Activated CD8-positive, alpha-beta memory T cell treated with anti-CD3 and anti-CD28 coated beads for 1 hour (primary cell): ENCODE measurements around the gene SMAD3.

Source experiments
- DNase-seq, 2 donors: peaks; one replicate each; pipeline ENCODE4 v3.0.0-alpha.2; 2020; ENCODE audit warnings: low read depth in 1 of 2; ENCODE audit errors: extremely low read depth in 1 of 2

SMAD3 gene

GRCh38 chr15:67035886-67036285, 29.5 kb upstream of the SMAD3 start:
- DNase-seq, result no peak

- DNase-seq, result no peak
Measured at GRCh38 chr15:67036775-67037555, 28.4 kb upstream of the SMAD3 start.

DNA sequence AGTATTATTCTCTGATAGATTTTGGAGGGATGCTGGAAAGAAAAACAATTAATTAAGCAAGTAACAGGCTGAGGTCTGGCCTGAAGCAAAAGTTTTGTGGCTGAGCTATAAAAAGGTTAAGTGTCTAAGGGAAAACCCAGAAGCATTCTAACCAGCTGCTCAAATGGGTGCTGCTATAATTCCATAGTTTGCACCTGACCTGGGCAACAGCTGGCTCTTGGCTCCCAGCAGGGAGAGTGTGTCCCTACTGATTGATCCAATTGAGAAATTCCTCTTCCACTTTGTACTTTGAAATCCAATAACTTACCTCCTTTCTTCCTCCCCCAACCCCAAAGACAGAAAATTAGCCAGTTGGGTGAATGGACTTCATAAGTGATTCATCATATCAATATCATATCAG, 27.7 kb upstream of the SMAD3 start:
- DNase-seq, result no peak

DNA sequence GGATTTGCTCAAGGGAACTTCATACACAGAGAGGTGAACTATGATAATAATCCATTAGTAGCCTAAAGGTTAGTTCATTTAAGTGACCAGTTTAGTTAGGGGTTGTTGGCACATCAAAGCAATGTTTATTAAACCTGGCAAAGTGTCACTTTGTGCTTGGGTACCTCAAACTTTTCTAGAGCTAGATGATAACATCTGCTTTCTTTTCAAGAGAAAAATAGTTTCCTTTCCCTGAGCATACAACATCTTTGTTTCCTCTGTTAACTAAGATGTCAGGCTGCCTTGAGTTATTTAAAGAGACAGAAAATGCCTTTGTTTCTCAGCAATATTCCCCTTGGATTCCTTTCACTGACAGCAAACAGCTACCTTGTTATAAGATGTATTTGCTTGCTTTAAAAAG, 26.7 kb upstream of the SMAD3 start:
- DNase-seq, result no peak

DNA sequence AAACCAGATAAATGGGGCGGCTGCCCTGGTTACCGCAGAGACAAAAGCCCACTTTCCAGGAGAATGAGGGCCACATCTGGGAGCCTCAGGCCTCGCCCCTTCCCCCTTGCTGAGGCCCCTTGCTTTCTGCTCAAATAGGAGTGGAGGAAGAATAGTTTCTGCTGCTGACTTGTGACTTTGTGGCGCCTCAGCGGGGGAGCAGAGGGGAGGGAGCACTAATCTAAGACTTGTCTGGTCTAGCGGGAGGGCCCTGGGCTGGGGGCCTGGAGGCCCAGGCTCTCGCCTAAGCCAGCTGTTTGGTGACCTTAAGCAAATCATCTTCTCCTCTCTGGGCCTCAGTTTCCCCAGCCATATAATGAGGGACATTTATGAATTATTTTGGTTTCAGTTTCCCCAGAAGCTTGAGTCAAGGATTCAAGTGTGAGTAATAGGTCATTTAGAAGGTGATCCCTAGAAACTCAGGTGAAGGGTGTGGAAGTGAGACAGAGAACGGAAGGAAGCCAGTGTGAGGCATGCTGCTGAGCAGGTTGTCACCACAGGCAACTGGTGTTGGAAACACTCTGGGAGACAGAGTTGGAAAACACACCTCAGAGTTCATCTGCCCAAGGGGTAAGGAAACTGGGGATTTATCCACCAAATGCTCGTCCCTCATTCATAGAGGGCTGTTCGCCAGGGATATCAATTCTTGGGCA, 25.9 kb upstream of the SMAD3 start:
- DNase-seq, result no peak

GRCh38 chr15:67040277-67040676, 25.1 kb upstream of the SMAD3 start:
- no peak for DNase-seq

DNA sequence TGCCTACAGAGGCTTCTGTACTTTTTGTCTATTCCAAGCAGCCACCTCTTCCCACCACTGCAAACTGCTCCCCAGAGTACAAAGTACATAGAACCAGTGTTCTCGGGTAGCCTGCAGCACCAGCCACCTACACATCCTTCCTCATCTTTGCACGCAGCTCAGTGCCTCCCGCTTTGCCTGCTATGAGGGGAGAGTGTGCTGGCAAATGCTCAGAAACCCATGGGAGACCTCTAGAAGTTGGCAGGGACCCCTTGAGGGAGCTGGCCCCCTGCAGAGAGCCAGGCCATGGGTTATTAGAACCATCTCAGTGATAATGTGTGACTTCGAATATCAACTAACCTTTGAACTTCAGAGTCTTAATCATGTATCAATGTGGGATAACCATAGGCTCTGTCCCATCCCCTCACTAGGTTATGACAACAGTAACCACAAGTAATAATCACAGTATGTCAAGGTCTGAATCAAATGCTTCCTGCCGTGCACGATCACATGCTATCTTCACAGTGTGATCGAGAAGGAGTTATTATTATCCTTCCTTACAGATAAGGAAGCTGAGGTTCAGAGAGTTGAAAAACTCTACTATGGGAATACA, 22.8 kb upstream of the SMAD3 start:
- DNase-seq, result no peak

DNA sequence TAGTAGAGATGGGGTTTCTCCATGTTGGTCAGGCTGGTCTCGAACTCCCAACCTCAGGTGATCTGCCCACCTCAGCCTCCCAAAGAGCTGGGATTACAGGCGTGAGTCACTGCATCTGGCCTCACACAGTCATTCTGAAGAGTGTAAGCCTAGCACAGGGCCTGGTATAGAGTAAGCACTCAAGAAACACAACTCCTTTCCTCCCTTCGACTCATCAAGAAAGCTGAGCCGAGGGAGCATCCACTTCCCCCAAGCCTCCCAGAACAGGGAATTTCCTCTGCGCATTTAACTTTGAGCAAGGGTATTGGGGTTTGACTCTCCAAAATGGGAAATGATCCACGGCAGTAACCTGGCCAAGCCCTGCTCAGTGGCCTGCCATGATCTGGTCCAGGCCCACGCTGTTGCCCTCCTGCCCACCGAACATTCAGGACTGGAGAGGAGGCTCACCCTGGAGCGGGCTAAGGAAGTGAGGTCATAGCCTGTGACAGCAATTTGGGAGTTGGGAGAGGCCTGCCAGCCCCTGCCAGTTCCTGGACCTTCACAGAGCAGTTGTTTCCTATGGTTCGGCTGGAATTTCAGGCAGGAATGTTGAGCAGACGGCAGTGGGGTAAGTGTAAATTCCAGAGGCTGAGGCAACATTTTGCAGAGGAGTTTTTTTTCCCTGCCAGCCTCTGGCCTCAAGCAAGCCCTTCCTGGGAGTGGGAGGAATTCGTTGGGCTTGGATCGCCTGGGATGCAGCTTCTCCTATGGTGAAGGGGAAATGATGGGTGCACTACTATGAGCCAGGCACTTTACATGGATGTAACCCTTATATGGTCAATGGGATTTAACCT, 21.2 kb upstream of the SMAD3 start:
- DNase-seq, result no peak

GRCh38 chr15:67047149-67047661, 18.2 kb upstream of the SMAD3 start:
- no peak for DNase-seq

DNA sequence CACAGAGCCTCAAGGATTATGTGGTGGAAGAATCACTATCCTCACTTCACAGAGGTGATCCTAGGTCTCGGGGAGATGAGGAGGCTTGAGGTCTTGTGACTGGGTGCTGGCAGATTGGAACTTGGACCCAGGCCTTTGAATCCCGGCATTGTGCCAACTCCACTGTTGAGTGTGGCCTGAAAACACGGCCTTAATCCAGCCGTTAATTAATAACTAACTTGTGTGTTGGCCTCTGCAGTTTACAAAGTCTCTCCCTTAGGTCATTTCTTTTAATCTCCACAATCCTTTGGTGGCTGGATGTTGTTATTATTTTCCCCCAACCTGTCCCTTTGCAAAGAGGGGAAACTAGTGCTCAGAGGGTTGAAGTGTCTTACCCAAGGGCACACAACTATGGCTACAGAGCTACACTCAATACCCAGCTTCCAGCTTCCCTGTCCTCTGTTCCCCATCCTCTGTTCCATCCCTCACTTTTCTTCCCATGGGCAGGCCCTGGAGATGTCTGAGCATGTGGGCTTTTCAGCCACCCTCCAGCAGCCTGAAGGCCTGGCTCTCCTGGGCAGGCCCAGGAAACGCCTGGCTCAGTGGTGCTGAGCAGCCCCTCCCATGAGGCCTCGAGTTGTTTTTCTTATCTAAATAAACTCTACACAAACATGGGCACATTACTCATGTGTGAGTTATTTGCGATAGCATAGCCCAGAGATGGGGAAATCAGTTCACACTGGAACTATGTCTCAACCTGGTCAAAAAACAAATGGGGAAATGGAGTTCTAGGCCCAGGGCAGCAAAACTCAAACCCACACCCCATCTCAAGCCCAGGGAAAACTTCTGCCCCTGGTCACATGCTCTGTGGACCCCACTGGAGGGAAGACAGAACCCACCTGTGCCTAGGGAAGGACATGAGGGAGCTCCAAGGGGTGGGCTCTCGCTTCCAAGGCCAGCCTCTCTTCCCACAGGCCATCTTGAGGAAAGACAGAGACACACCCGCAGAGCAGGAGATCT, 16.8 kb upstream of the SMAD3 start:
- no peak for DNase-seq

- DNase-seq, result no peak
Measured at GRCh38 chr15:67049351-67050044, 15.9 kb upstream of the SMAD3 start.

- no peak for DNase-seq
Measured at GRCh38 chr15:67050062-67050461, 15.3 kb upstream of the SMAD3 start.

GRCh38 chr15:67050522-67051087, 14.8 kb upstream of the SMAD3 start:
- DNase-seq, result no peak

DNA sequence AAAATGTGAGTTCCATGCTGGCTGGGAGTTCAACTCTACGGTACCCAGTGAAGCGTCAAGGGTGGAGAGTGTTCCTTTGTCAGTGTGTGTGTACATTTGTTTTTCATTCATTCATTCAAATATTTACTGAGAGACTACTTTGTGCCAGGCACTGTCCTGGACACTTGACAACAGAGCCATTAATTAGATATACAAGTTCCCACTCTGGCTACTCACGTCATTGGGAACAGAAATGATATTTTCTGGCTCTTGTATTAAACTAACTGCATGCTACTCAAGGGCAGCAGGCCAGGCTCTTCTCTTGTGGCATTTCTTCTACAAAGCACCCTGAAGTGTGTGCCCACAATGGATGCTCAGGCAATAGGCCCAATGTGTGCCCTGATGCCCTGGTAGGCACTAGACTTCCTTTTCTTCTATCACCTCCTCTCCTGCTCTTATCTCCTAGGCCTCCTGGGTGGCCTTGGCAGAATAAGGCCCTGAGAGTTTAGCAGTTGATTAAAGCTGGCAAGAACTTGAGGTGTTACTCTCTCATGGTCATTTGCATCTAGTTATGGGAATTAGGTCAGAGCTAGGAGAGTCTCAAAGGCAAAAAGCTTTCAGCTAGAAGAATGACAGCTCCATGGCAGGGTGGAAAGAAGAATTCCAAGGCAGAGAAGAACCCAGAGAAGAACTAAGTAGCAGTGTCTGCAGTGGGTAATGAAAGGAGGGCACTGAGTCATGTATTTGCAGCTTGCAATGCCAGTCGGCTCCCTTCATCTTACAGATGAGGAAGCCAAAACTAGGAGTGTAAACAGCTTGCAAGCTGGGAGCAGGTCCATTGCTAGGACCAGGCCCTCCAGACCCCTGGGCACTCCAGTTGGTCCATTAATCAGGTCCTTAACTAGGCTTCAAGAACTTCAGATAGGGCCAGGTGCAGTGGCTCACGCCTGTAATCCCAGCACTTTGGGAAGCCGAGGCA, 14.0 kb upstream of the SMAD3 start:
- DNase-seq, result no peak

DNA sequence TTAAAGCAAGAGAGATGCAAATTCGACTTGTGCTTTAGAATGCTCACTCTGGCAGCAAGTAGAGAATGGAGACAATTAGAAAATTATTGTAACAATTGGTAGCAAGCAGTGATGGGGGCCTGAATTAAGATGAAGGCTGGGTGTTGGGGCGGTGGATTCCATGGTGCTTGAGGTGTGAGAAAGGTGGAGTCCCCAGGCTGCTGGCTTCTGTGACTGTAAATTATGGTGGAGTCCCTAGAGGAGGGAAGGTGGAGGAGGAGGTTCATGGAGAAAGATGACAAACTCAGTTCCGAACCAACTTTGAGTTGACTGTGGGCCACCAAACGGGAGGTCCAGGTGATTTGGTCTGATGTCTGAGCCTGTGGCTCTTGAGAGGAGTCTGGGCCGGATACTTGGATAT, 10.7 kb upstream of the SMAD3 start:
- no peak for DNase-seq

- DNase-seq, result no peak
Measured at GRCh38 chr15:67059127-67059553, 6.3 kb upstream of the SMAD3 start.

- no peak for DNase-seq
Measured at GRCh38 chr15:67061811-67062368, 3.5 kb upstream of the SMAD3 start.
